Ishikawa (cell line): ENCODE measurements around the gene PROK2.

ENCODE experiments used
- CEBPB ChIP-seq: IDR thresholded peaks from 2 replicates; pipeline ENCODE4 v1.6.1; 2012
- CREB1 ChIP-seq: IDR thresholded peaks from 2 replicates; pipeline ENCODE4 v1.6.1; 2012; ENCODE audit warnings: low read depth
- EGR1 ChIP-seq: IDR thresholded peaks from 2 replicates; pipeline ENCODE4 v1.6.1; 2012
- EP300 ChIP-seq: IDR thresholded peaks from 2 replicates; pipeline ENCODE4 v1.6.1; 2012; ENCODE audit warnings: borderline replicate concordance
- FOXM1 ChIP-seq: IDR thresholded peaks from 2 replicates; pipeline ENCODE4 v1.6.1; 2012; ENCODE audit warnings: low read depth, borderline replicate concordance
- MAX ChIP-seq: IDR thresholded peaks from 2 replicates; pipeline ENCODE4 v1.6.1; 2012
- NFIC ChIP-seq: IDR thresholded peaks from 2 replicates; pipeline ENCODE4 v1.6.1; 2012
- RAD21 ChIP-seq: IDR thresholded peaks from 2 replicates; pipeline ENCODE4 v1.6.1; 2012; ENCODE audit warnings: low read depth
- REST ChIP-seq: IDR thresholded peaks from 2 replicates; pipeline ENCODE4 v1.6.1; 2012; ENCODE audit warnings: low read depth, mild to moderate bottlenecking
- TAF1 ChIP-seq: IDR thresholded peaks from 2 replicates; pipeline ENCODE4 v1.6.1; 2012; ENCODE audit warnings: low read depth, mild to moderate bottlenecking
- TCF12 ChIP-seq: IDR thresholded peaks from 2 replicates; pipeline ENCODE4 v1.6.1; 2012; ENCODE audit warnings: low read depth
- TEAD4 ChIP-seq: IDR thresholded peaks from 2 replicates; pipeline ENCODE4 v1.6.1; 2012
- USF1 ChIP-seq: IDR thresholded peaks from 2 replicates; pipeline ENCODE4 v1.6.1; 2012
- YY1 ChIP-seq: IDR thresholded peaks from 2 replicates; pipeline ENCODE4 v1.6.1; 2012; ENCODE audit warnings: low read depth
- ZBTB7A ChIP-seq: IDR thresholded peaks from 2 replicates; pipeline ENCODE4 v1.6.1; 2012; ENCODE audit warnings: low read depth

PROK2 gene

GRCh38 chr3:71786551-71786950 lies 1.6 kb upstream of the PROK2 start:
- TF ChIP-seq CEBPB (no peak), TEAD4 (no peak), TAF1 (no peak), USF1 (no peak), CREB1 (no peak)

- TF ChIP-seq CEBPB (no peak), USF1 (no peak)
Observed at GRCh38 chr3:71786217-71786549, 1.2 kb upstream of the PROK2 start.

GRCh38 chr3:71785532-71786216 lies 726 bp upstream of the PROK2 start:
- no peak for TF ChIP-seq NFIC
- TF ChIP-seq TEAD4, result no peak
- TF ChIP-seq CEBPB, result no peak
- TF ChIP-seq EGR1, result no peak
- no peak for TF ChIP-seq RAD21
- no peak for TF ChIP-seq FOXM1
- no peak for TF ChIP-seq CREB1
- TF ChIP-seq YY1, result no peak
- TF ChIP-seq TAF1, result no peak
- no peak for TF ChIP-seq ZBTB7A
- TF ChIP-seq USF1, result no peak

GRCh38 chr3:71784201-71784913 lies 591 bp downstream of the PROK2 start:
- TF ChIP-seq NFIC (no peak), FOXM1 (no peak), USF1 (no peak), EGR1 (no peak), CEBPB (no peak), TCF12 (no peak), CREB1 (no peak), EP300 (no peak), TAF1 (no peak), ZBTB7A (no peak), RAD21 (no peak), MAX (no peak), TEAD4 (no peak), YY1 (no peak), REST (no peak)

- TF ChIP-seq EP300 (no peak), TAF1 (no peak), YY1 (no peak), CREB1 (no peak), CEBPB (no peak), FOXM1 (no peak), MAX (no peak), REST (no peak), TCF12 (no peak), RAD21 (no peak), ZBTB7A (no peak), TEAD4 (no peak), EGR1 (no peak), NFIC (no peak), USF1 (no peak)
Observed at GRCh38 chr3:71783152-71783551, 1.8 kb downstream of the PROK2 start.
